Fibroblast of mammary gland (primary cell): ENCODE data around the gene ACOT11.
"Not testable (repeated sequence)": the region's sequence is repeated elsewhere in the genome, so short reads cannot be mapped to it uniquely, and the experiment has no call there.

Source experiments
- DNase-seq: peaks from one replicate; pipeline ENCODE4 v3.0.0-alpha.2; 2010; ENCODE audit warnings: low read depth
- H3K4me3 ChIP-seq: 2 replicates; pipeline ENCODE4 v1.5.1; 2011; ENCODE audit warnings: low read depth, mild to moderate bottlenecking, low read length, moderate library complexity; ENCODE audit not compliant: control insufficient read depth
- CTCF ChIP-seq: conservative IDR thresholded peaks from 2 replicates; pipeline ENCODE4 v1.5.1; 2011; ENCODE audit warnings: low read depth, low read length, inconsistent platforms; ENCODE audit not compliant: control insufficient read depth, insufficient read depth

Gene ACOT11

GRCh38 chr1:54614563-54614962, 66.5 kb downstream of the ACOT11 start:
- TF ChIP-seq CTCF = no peak
- no peak for DNase-seq
- no peak overlapping the region for H3K4me3 ChIP-seq

GRCh38 chr1:54615531-54616279, 67.7 kb downstream of the ACOT11 start:
- H3K4me3 ChIP-seq = no peak overlapping the region
- no peak for DNase-seq
- no peak for TF ChIP-seq CTCF

GRCh38 chr1:54619749-54620148, 71.7 kb downstream of the ACOT11 start:
- no peak for TF ChIP-seq CTCF
- DNase-seq = no peak
- H3K4me3 ChIP-seq = no peak overlapping the region

GRCh38 chr1:54623216-54624007, 75.4 kb downstream of the ACOT11 start, which contains the start of gene FAM151A:
Gene FAM151A, minus strand, starts transcription at chr1:54623525. Its CDS starts 130 bp downstream, at chr1:54623395.
- no peak for TF ChIP-seq CTCF
- DNase-seq = no peak
- no peak within 1 kb of the TSS for H3K4me3 ChIP-seq

GRCh38 chr1:54624466-54625464, 76.7 kb downstream of the ACOT11 start:
- no peak for TF ChIP-seq CTCF
- DNase-seq = no peak
- no peak overlapping the region for H3K4me3 ChIP-seq

- DNase-seq = no peak
- TF ChIP-seq CTCF = no peak
- no peak overlapping the region for H3K4me3 ChIP-seq
These were observed 79.2 kb downstream of the ACOT11 start for GRCh38 chr1:54627196-54627595.

- not testable (repeated sequence) for DNase-seq, H3K4me3 ChIP-seq
These were observed 87.8 kb downstream of the ACOT11 start for GRCh38 chr1:54635804-54636203.

- H3K4me3 ChIP-seq, DNase-seq: not testable (repeated sequence)
These were observed 88.7 kb downstream of the ACOT11 start for GRCh38 chr1:54636461-54637446.
